Tibial nerve (tissue), 4 donors: Measurements from ENCODE around the gene B9D2.

Experiments used
- CTCF ChIP-seq, 5 experiments: fragments of 200-600 bp in 3 of 5; fragments of 450-650 bp in 2 of 5; sonication (generic) in 3 of 5; IDR thresholded peaks; one replicate each; pipeline ENCODE4 v1.5.1; 2016 to 2019; ENCODE audit warnings: antibody characterized with exemption in 5 of 5, mild to moderate bottlenecking in 3 of 5, moderate library complexity in 2 of 5
- EP300 ChIP-seq, 2 donors: sonication (generic); formaldehyde crosslinking; IDR thresholded peaks; one replicate each; pipeline ENCODE4 v1.6.1; 2017; ENCODE audit warnings: antibody characterized with exemption in 2 of 2, mild to moderate bottlenecking in 1 of 2
- POLR2A ChIP-seq, 2 donors: fragments of 450-650 bp; IDR thresholded peaks; one replicate each; pipeline ENCODE4 v1.6.1; 2017; ENCODE audit warnings: antibody characterized with exemption in 2 of 2, mild to moderate bottlenecking in 2 of 2, moderate library complexity in 2 of 2

DNA sequence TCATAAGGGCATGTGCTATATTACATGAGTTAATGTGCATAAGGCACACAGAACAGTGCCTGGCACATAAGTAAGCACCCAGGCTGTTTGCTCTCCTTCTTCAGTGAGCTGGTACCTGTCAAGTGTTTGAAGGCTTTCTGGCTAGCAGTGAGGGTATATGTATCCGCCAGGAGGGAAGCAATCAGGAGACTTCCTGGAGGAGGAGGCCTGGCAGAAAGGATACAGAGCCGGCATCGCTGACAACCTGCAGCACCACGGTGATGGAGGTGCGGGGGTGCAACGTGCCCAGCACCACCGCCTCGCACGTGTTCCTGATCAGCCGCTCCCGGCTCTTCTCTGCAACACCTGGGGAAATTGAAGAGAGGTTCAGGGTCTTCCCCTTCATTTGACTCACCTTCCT is 27.7 kb upstream of the B9D2 start:
- TF ChIP-seq CTCF (IDR thresholded peaks at IDR 0.05), result no peak
- TF ChIP-seq EP300 (IDR thresholded peaks at IDR 0.05), result no peak
- TF ChIP-seq POLR2A (IDR thresholded peaks at IDR 0.05), result no peak
